Sigmoid colon (tissue), 4 donors: ENCODE data around the gene CEACAM1.

Experiments used
- POLR2AphosphoS5 ChIP-seq, 4 donors: sonication (generic); formaldehyde crosslinking; IDR thresholded peaks; one replicate each; pipeline ENCODE4 v1.6.1; 2017; ENCODE audit warnings: antibody characterized with exemption in 4 of 4
- TF ChIP-seq, protein P1 (sequence below), 4 experiments: fragments of 450-650 bp in 3 of 4; fragments of 200-600 bp in 1 of 4; IDR thresholded peaks; one replicate each; pipeline ENCODE4 v1.5.1; 2016 to 2019; ENCODE audit warnings: antibody characterized with exemption in 4 of 4, mild to moderate bottlenecking in 3 of 4, moderate library complexity in 2 of 4

- TF ChIP-seq POLR2AphosphoS5 (IDR thresholded peaks at IDR 0.05), result no peak
- TF ChIP-seq, protein P1, sequence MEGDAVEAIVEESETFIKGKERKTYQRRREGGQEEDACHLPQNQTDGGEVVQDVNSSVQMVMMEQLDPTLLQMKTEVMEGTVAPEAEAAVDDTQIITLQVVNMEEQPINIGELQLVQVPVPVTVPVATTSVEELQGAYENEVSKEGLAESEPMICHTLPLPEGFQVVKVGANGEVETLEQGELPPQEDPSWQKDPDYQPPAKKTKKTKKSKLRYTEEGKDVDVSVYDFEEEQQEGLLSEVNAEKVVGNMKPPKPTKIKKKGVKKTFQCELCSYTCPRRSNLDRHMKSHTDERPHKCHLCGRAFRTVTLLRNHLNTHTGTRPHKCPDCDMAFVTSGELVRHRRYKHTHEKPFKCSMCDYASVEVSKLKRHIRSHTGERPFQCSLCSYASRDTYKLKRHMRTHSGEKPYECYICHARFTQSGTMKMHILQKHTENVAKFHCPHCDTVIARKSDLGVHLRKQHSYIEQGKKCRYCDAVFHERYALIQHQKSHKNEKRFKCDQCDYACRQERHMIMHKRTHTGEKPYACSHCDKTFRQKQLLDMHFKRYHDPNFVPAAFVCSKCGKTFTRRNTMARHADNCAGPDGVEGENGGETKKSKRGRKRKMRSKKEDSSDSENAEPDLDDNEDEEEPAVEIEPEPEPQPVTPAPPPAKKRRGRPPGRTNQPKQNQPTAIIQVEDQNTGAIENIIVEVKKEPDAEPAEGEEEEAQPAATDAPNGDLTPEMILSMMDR (IDR thresholded peaks at IDR 0.05), result peak in 1 of 4 experiments; percentile 5
Measured at GRCh38 chr19:42515241-42515832, 12.9 kb downstream of the CEACAM1 start.
